ENCODE measurements around the gene CUTC.

Gene CUTC

DNA sequence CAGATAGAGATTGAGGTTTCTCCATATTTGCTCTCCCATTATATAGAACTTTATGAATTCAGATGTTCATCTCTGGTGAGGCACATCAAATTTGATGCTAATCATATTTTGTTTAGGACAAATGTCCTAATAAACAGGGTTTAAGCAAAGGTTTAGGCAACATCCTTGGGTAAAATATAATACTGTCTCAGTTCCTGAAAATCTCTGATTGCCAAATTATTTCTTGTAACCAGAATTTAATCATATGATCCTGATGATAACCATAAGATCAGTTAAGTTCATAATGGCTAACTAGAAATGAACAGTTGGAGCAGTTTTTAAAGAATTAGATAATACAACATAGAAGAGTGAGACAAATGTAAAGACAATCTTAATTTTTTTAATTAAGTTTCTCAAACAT lies 18.6 kb downstream of the CUTC start:
- Histone ChIP-seq H3K23ac (ENCODE audit: low read depth, low read length, poor library complexity) (no peak overlapping the region), H2BK12ac (ENCODE audit: low read length) (no peak overlapping the region), H3K4me3 (ENCODE audit: low read length in 2 of 2) (no peak overlapping the region), H2AK5ac (ENCODE audit: low read depth, low read length) (no peak overlapping the region), H2BK5ac (ENCODE audit: low read length) (no peak overlapping the region), H3K27ac (replicated peaks; ENCODE audit: low read length) (no peak overlapping the region), H4K91ac (ENCODE audit: low read depth, low read length, poor library complexity) (no peak overlapping the region), H3K4ac (ENCODE audit: low read length) (no peak overlapping the region), H3K14ac (ENCODE audit: low read length) (no peak overlapping the region), H3K18ac (ENCODE audit: low read length) (no peak overlapping the region), H3K79me1 (ENCODE audit: low read depth, low read length) (no peaks in the 10 kb centered on the region), H2AFZ (ENCODE audit: low read length) (no peak overlapping the region), H3K4me1 (ENCODE audit: control insufficient read depth in 2 of 2, insufficient read depth in 1 of 2, low read depth in 1 of 2, low read length in 2 of 2) (no peaks in the 10 kb centered on the region), H2BK120ac (ENCODE audit: low read depth, low read length) (no peak overlapping the region), H3K9me3 (replicated peaks in 1 of 2; ENCODE audit: control insufficient read depth in 2 of 2, insufficient read depth in 1 of 2, low read depth in 1 of 2, low read length in 2 of 2) (no peaks in the 10 kb centered on the region), H3K4me2 (ENCODE audit: insufficient read depth, low read length, poor library complexity, severe bottlenecking) (no peak overlapping the region), H3K27me3 (ENCODE audit: control insufficient read depth in 3 of 3, insufficient read depth in 3 of 3, low read depth in 1 of 3, low read length in 3 of 3) (no peaks in the 10 kb centered on the region), H2BK15ac (ENCODE audit: low read length) (no peak overlapping the region), H3K36me3 (replicated peaks in 1 of 2; ENCODE audit: control insufficient read depth in 2 of 2, insufficient read depth in 2 of 2, low read length in 2 of 2) (peaks cover 8 to 99% of the 10 kb centered on the region in 2 donors), H3K9ac (ENCODE audit: low read depth, low read length, poor library complexity) (no peak overlapping the region), H4K8ac (ENCODE audit: low read depth, low read length) (no peak overlapping the region)
- no peak for DNase-seq (ENCODE audit: low spot score)

GRCh38 chr10:99754670-99755069 lies 22.6 kb downstream of the CUTC start:
- H3K4me1 ChIP-seq (ENCODE audit: control insufficient read depth in 2 of 2, insufficient read depth in 1 of 2, low read depth in 1 of 2, low read length in 2 of 2): no peaks in the 10 kb centered on the region
- H4K8ac ChIP-seq (ENCODE audit: low read depth, low read length): no peak overlapping the region
- DNase-seq (ENCODE audit: low spot score): no peak
- no peak overlapping the region for H3K4me2 ChIP-seq (ENCODE audit: insufficient read depth, low read length, poor library complexity, severe bottlenecking)
- H2AFZ ChIP-seq (ENCODE audit: low read length): no peak overlapping the region
- H3K18ac ChIP-seq (ENCODE audit: low read length): no peak overlapping the region
- no peaks in the 10 kb centered on the region for H3K9me3 ChIP-seq (replicated peaks in 1 of 2; ENCODE audit: control insufficient read depth in 2 of 2, insufficient read depth in 1 of 2, low read depth in 1 of 2, low read length in 2 of 2)
- no peaks in the 10 kb centered on the region for H3K79me1 ChIP-seq (ENCODE audit: low read depth, low read length)
- H3K9ac ChIP-seq (ENCODE audit: low read depth, low read length, poor library complexity): no peak overlapping the region
- H3K14ac ChIP-seq (ENCODE audit: low read length): no peak overlapping the region
- H3K23ac ChIP-seq (ENCODE audit: low read depth, low read length, poor library complexity): no peak overlapping the region
- no peak overlapping the region for H2BK15ac ChIP-seq (ENCODE audit: low read length)
- no CpG with 5 or more reads among the region's 1 CpG for WGBS, 2 donors (ENCODE audit: extremely low coverage in 2 of 2, insufficient read length in 2 of 2, insufficient replicate concordance in 1 of 2)
- peaks cover 4 to 98% of the 10 kb centered on the region in 2 donors for H3K36me3 ChIP-seq (replicated peaks in 1 of 2; ENCODE audit: control insufficient read depth in 2 of 2, insufficient read depth in 2 of 2, low read length in 2 of 2)
- H2BK120ac ChIP-seq (ENCODE audit: low read depth, low read length): no peak overlapping the region
- no peak overlapping the region for H2BK5ac ChIP-seq (ENCODE audit: low read length)
- no peak overlapping the region for H3K27ac ChIP-seq (replicated peaks; ENCODE audit: low read length)
- H2BK12ac ChIP-seq (ENCODE audit: low read length): no peak overlapping the region
- no peak overlapping the region for H2AK5ac ChIP-seq (ENCODE audit: low read depth, low read length)
- no peak overlapping the region for H3K4me3 ChIP-seq (ENCODE audit: low read length in 2 of 2)
- H3K27me3 ChIP-seq (ENCODE audit: control insufficient read depth in 3 of 3, insufficient read depth in 3 of 3, low read depth in 1 of 3, low read length in 3 of 3): no peaks in the 10 kb centered on the region
- no peak overlapping the region for H4K91ac ChIP-seq (ENCODE audit: low read depth, low read length, poor library complexity)
- H3K4ac ChIP-seq (ENCODE audit: low read length): no peak overlapping the region

- no peak overlapping the region for H3K27ac ChIP-seq (replicated peaks; ENCODE audit: low read length)
- no peaks in the 10 kb centered on the region for H3K79me1 ChIP-seq (ENCODE audit: low read depth, low read length)
- H2BK5ac ChIP-seq (ENCODE audit: low read length): no peak overlapping the region
- no peak overlapping the region for H3K9ac ChIP-seq (ENCODE audit: low read depth, low read length, poor library complexity)
- no peak overlapping the region for H3K18ac ChIP-seq (ENCODE audit: low read length)
- no peak overlapping the region for H2BK15ac ChIP-seq (ENCODE audit: low read length)
- no peak for DNase-seq (ENCODE audit: low spot score)
- H3K9me3 ChIP-seq (replicated peaks in 1 of 2; ENCODE audit: control insufficient read depth in 2 of 2, insufficient read depth in 1 of 2, low read depth in 1 of 2, low read length in 2 of 2): no peaks in the 10 kb centered on the region
- H3K4me2 ChIP-seq (ENCODE audit: insufficient read depth, low read length, poor library complexity, severe bottlenecking): no peak overlapping the region
- H2AFZ ChIP-seq (ENCODE audit: low read length): no peak overlapping the region
- H3K4me1 ChIP-seq (ENCODE audit: control insufficient read depth in 2 of 2, insufficient read depth in 1 of 2, low read depth in 1 of 2, low read length in 2 of 2): no peaks in the 10 kb centered on the region
- no peak overlapping the region for H2BK12ac ChIP-seq (ENCODE audit: low read length)
- no CpG with 5 or more reads among the region's 1 CpG for WGBS, 2 donors (ENCODE audit: extremely low coverage in 2 of 2, insufficient read length in 2 of 2, insufficient replicate concordance in 1 of 2)
- H3K4me3 ChIP-seq (ENCODE audit: low read length in 2 of 2): no peak overlapping the region
- H4K8ac ChIP-seq (ENCODE audit: low read depth, low read length): no peak overlapping the region
- no peak overlapping the region for H2AK5ac ChIP-seq (ENCODE audit: low read depth, low read length)
- H4K91ac ChIP-seq (ENCODE audit: low read depth, low read length, poor library complexity): no peak overlapping the region
- no peaks in the 10 kb centered on the region for H3K27me3 ChIP-seq (ENCODE audit: control insufficient read depth in 3 of 3, insufficient read depth in 3 of 3, low read depth in 1 of 3, low read length in 3 of 3)
- no peak overlapping the region for H3K23ac ChIP-seq (ENCODE audit: low read depth, low read length, poor library complexity)
- H3K36me3 ChIP-seq (replicated peaks in 1 of 2; ENCODE audit: control insufficient read depth in 2 of 2, insufficient read depth in 2 of 2, low read length in 2 of 2): peaks cover 7 to 94% of the 10 kb centered on the region in 2 donors
- no peak overlapping the region for H2BK120ac ChIP-seq (ENCODE audit: low read depth, low read length)
- no peak overlapping the region for H3K14ac ChIP-seq (ENCODE audit: low read length)
- H3K4ac ChIP-seq (ENCODE audit: low read length): no peak overlapping the region
Observed at GRCh38 chr10:99756159-99756558, 24.1 kb downstream of the CUTC start.

- Histone ChIP-seq H3K4ac (ENCODE audit: low read length) (no peak overlapping the region), H3K9me3 (replicated peaks in 1 of 2; ENCODE audit: control insufficient read depth in 2 of 2, insufficient read depth in 1 of 2, low read depth in 1 of 2, low read length in 2 of 2) (no peaks in the 10 kb centered on the region), H2BK12ac (ENCODE audit: low read length) (no peak overlapping the region), H3K36me3 (replicated peaks in 1 of 2; ENCODE audit: control insufficient read depth in 2 of 2, insufficient read depth in 2 of 2, low read length in 2 of 2) (peaks cover 7 to 75% of the 10 kb centered on the region in 2 donors), H2AK5ac (ENCODE audit: low read depth, low read length) (no peak overlapping the region), H3K4me3 (ENCODE audit: low read length in 2 of 2) (no peak overlapping the region), H3K14ac (ENCODE audit: low read length) (no peak overlapping the region), H2BK15ac (ENCODE audit: low read length) (no peak overlapping the region), H3K4me2 (ENCODE audit: insufficient read depth, low read length, poor library complexity, severe bottlenecking) (no peak overlapping the region), H3K23ac (ENCODE audit: low read depth, low read length, poor library complexity) (no peak overlapping the region), H3K79me1 (ENCODE audit: low read depth, low read length) (no peaks in the 10 kb centered on the region), H3K18ac (ENCODE audit: low read length) (no peak overlapping the region), H4K91ac (ENCODE audit: low read depth, low read length, poor library complexity) (no peak overlapping the region), H4K8ac (ENCODE audit: low read depth, low read length) (no peak overlapping the region), H2AFZ (ENCODE audit: low read length) (no peak overlapping the region), H2BK5ac (ENCODE audit: low read length) (no peak overlapping the region), H3K4me1 (ENCODE audit: control insufficient read depth in 2 of 2, insufficient read depth in 1 of 2, low read depth in 1 of 2, low read length in 2 of 2) (no peaks in the 10 kb centered on the region), H2BK120ac (ENCODE audit: low read depth, low read length) (no peak overlapping the region), H3K27ac (replicated peaks; ENCODE audit: low read length) (no peak overlapping the region), H3K27me3 (ENCODE audit: control insufficient read depth in 3 of 3, insufficient read depth in 3 of 3, low read depth in 1 of 3, low read length in 3 of 3) (no peaks in the 10 kb centered on the region), H3K9ac (ENCODE audit: low read depth, low read length, poor library complexity) (no peak overlapping the region)
- no peak for DNase-seq (ENCODE audit: low spot score)
- WGBS, 2 donors (ENCODE audit: extremely low coverage in 2 of 2, insufficient read length in 2 of 2, insufficient replicate concordance in 1 of 2): no CpG with 5 or more reads among the region's 2 CpGs
Observed at GRCh38 chr10:99758211-99758891, 26.3 kb downstream of the CUTC start.
